ENCODE data around the gene SEC23IP. TPM values are rescaled to one million over a fixed set of nuclear protein-coding genes. Genes with fewer than 3 reads are reported as not detected.

Gene SEC23IP
- total and polyA plus RNA-seq, 2 donors from 2014 or later: 13.3 to 65.2 TPM

- Histone ChIP-seq H3K27me3 (ENCODE audit: control insufficient read depth, insufficient read depth, low read length) (no peaks in the 10 kb centered on the region), H3K27ac (ENCODE audit: low read depth in 2 of 2, low read length in 2 of 2) (no peak overlapping the region), H3K9me3 (ENCODE audit: control insufficient read depth in 2 of 3, insufficient read depth in 1 of 3, low read length in 3 of 3) (no peaks in the 10 kb centered on the region), H3K36me3 (ENCODE audit: control insufficient read depth in 2 of 3, insufficient read depth in 3 of 3, low read length in 3 of 3) (peaks cover 3 to 41% (median 30%) of the 10 kb centered on the region in 3 donors), H3K4me1 (ENCODE audit: control insufficient read depth in 2 of 3, insufficient read depth in 2 of 3, low read depth in 1 of 3, low read length in 3 of 3) (no peaks in the 10 kb centered on the region), H3K4me3 (ENCODE audit: low read length in 3 of 3) (no peak overlapping the region), H3K9ac (ENCODE audit: low read length in 3 of 3) (no peak overlapping the region)
- DNase-seq (no peak), FAIRE-seq (no peak)
- TF ChIP-seq, protein P1, sequence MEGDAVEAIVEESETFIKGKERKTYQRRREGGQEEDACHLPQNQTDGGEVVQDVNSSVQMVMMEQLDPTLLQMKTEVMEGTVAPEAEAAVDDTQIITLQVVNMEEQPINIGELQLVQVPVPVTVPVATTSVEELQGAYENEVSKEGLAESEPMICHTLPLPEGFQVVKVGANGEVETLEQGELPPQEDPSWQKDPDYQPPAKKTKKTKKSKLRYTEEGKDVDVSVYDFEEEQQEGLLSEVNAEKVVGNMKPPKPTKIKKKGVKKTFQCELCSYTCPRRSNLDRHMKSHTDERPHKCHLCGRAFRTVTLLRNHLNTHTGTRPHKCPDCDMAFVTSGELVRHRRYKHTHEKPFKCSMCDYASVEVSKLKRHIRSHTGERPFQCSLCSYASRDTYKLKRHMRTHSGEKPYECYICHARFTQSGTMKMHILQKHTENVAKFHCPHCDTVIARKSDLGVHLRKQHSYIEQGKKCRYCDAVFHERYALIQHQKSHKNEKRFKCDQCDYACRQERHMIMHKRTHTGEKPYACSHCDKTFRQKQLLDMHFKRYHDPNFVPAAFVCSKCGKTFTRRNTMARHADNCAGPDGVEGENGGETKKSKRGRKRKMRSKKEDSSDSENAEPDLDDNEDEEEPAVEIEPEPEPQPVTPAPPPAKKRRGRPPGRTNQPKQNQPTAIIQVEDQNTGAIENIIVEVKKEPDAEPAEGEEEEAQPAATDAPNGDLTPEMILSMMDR (IDR thresholded peaks at IDR 0.05; ENCODE audit: borderline replicate concordance, extremely low read depth, insufficient read depth): no peak
- intact Hi-C loops (cut with DNase I): no loop called here
Observed at GRCh38 chr10:119931871-119932270, 39.3 kb downstream of the SEC23IP start.

DNA sequence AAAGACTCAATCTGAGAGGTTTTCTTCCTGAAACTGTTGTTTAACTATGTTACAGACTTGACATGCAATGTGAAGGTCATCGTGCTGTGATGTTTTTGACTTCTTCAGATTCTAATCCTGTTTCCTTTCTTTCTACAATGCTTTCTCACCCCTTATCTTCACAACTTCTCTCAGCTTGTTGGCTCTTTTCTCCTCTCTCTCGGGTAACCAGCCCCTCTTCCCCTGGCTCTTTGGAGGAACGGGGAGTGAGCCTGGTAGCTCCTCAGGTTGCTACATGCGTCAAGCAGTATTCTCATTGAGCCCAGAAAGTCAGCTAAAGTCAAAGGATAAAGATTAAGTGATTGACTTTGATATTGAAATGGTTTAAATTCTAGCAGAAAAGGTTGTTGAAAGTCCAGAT, 40.1 kb downstream of the SEC23IP start:
- Histone ChIP-seq H3K36me3 (ENCODE audit: control insufficient read depth in 2 of 3, insufficient read depth in 3 of 3, low read length in 3 of 3) (peaks cover 3 to 34% (median 24%) of the 10 kb centered on the region in 3 donors), H3K4me3 (ENCODE audit: low read length in 3 of 3) (no peak overlapping the region), H3K27ac (ENCODE audit: low read depth in 2 of 2, low read length in 2 of 2) (no peak overlapping the region), H3K9ac (ENCODE audit: low read length in 3 of 3) (no peak overlapping the region), H3K9me3 (ENCODE audit: control insufficient read depth in 2 of 3, insufficient read depth in 1 of 3, low read length in 3 of 3) (no peaks in the 10 kb centered on the region), H3K27me3 (ENCODE audit: control insufficient read depth, insufficient read depth, low read length) (no peaks in the 10 kb centered on the region), H3K4me1 (ENCODE audit: control insufficient read depth in 2 of 3, insufficient read depth in 2 of 3, low read depth in 1 of 3, low read length in 3 of 3) (no peaks in the 10 kb centered on the region)
- intact Hi-C loops (cut with DNase I): no loop called here
- DNase-seq (no peak), FAIRE-seq (no peak)
- TF ChIP-seq, protein P1 (IDR thresholded peaks at IDR 0.05; ENCODE audit: borderline replicate concordance, extremely low read depth, insufficient read depth): no peak

- intact Hi-C loops (cut with DNase I): no loop called here
- Histone ChIP-seq H3K27ac (ENCODE audit: low read depth in 2 of 2, low read length in 2 of 2) (no peak overlapping the region), H3K36me3 (ENCODE audit: control insufficient read depth in 2 of 3, insufficient read depth in 3 of 3, low read length in 3 of 3) (peaks cover 3 to 32% (median 25%) of the 10 kb centered on the region in 3 donors), H3K9ac (ENCODE audit: low read length in 3 of 3) (no peak overlapping the region), H3K4me1 (ENCODE audit: control insufficient read depth in 2 of 3, insufficient read depth in 2 of 3, low read depth in 1 of 3, low read length in 3 of 3) (no peaks in the 10 kb centered on the region), H3K4me3 (ENCODE audit: low read length in 3 of 3) (no peak overlapping the region), H3K27me3 (ENCODE audit: control insufficient read depth, insufficient read depth, low read length) (no peaks in the 10 kb centered on the region), H3K9me3 (ENCODE audit: control insufficient read depth in 2 of 3, insufficient read depth in 1 of 3, low read length in 3 of 3) (no peaks in the 10 kb centered on the region)
- DNase-seq (peak in 3 of 5 donors; percentile 29 to 81 (median 64)), FAIRE-seq (no peak)
- TF ChIP-seq, protein P1 (IDR thresholded peaks at IDR 0.05; ENCODE audit: borderline replicate concordance, extremely low read depth, insufficient read depth): peak; percentile 41
Observed at GRCh38 chr10:119933179-119933578, 40.6 kb downstream of the SEC23IP start.

DNA sequence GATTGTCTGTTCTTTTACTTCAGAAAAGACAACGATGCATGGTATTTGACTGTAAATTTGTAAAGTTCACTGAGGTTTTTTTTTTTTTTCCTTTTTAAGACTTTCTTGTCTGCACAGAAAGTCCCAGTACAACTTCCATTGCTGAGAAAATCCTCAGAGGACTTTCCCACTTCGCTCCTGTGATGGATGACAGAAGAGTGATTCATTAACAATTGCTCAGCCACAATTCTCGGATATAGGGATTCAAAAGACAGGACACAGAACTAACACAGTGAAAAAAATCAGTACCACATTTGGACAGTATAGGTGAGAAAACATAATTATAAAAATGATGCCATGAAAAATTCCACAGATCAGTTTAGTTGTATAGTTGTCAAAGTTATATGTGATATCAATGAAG, 48.0 kb downstream of the SEC23IP start:
- no peaks in the 10 kb centered on the region for H3K27me3 ChIP-seq (ENCODE audit: control insufficient read depth, insufficient read depth, low read length)
- FAIRE-seq: no peak
- H3K27ac ChIP-seq (ENCODE audit: low read depth in 2 of 2, low read length in 2 of 2): no peak overlapping the region
- DNase-seq: no peak
- intact Hi-C loops (cut with DNase I): no loop called here
- no peak overlapping the region for H3K4me3 ChIP-seq (ENCODE audit: low read length in 3 of 3)
- TF ChIP-seq, protein P1 (IDR thresholded peaks at IDR 0.05; ENCODE audit: borderline replicate concordance, extremely low read depth, insufficient read depth): no peak
- no peaks in the 10 kb centered on the region for H3K4me1 ChIP-seq (ENCODE audit: control insufficient read depth in 2 of 3, insufficient read depth in 2 of 3, low read depth in 1 of 3, low read length in 3 of 3)
- peaks cover 2 to 25% (median 18%) of the 10 kb centered on the region in 3 donors for H3K36me3 ChIP-seq (ENCODE audit: control insufficient read depth in 2 of 3, insufficient read depth in 3 of 3, low read length in 3 of 3)
- H3K9ac ChIP-seq (ENCODE audit: low read length in 3 of 3): no peak overlapping the region
- no peaks in the 10 kb centered on the region for H3K9me3 ChIP-seq (ENCODE audit: control insufficient read depth in 2 of 3, insufficient read depth in 1 of 3, low read length in 3 of 3)

Measured in kidney (tissue), 14 donors.